GM12878 (cell line): Measurements from ENCODE around the gene PTPRC. TPM values are rescaled to one million over a fixed set of nuclear protein-coding genes. Genes with fewer than 3 reads are reported as not detected.

Experiments used
- ATAC-seq: fragments of 200-7000 bp; cut with Tn5 transposase; 3 replicates; pipeline ENCODE4 v1.9.1; 2020; ENCODE audit warnings: mild to moderate bottlenecking, moderate library complexity
- BruUV-seq: library from RNA; stranded (reverse); fragments of 400-500 nt; replicated peaks from 2 replicates; lab custom pipeline; 2021; lab: Mats Ljungman, UMichigan
- CTCF ChIA-PET: fragments of 300-600 bp; sonication (Branson Sonifier 250); formaldehyde crosslinking; extraction: SDS; loops from one replicate; lab custom pipeline; 2021; ENCODE audit warnings: inconsistent platforms; lab: Yijun Ruan, JAX
- POLR2A ChIA-PET: fragments of 350-600 bp; formaldehyde crosslinking; extraction: SDS; loops from one replicate; lab custom pipeline; 2021; ENCODE audit warnings: inconsistent platforms; lab: Charles Lee
- RAD21 ChIA-PET: fragments of 300-600 bp; sonication (Branson Sonifier 250); formaldehyde crosslinking; loops from one replicate; lab custom pipeline; 2023; ENCODE audit warnings: antibody characterized with exemption; ENCODE audit not compliant: unreplicated experiment; lab: Charles Lee
- SMC1A ChIA-PET: fragments of 300-600 bp; sonication (Branson Sonifier 250); formaldehyde crosslinking; loops from one replicate; lab custom pipeline; 2023; ENCODE audit not compliant: unreplicated experiment, uncharacterized antibody; lab: Charles Lee
- DNase-seq: peaks from one replicate; pipeline ENCODE4 v3.0.0-alpha.2; 2011; ENCODE audit warnings: low read depth, low spot score
- FAIRE-seq: peaks from 3 replicates; lab custom pipeline; 2011; peaks lifted over from hg19 to GRCh38; lab: Jason Lieb, UNC
- H2AFZ ChIP-seq: 2 replicates; pipeline ENCODE4 v1.6.0; 2011; ENCODE audit warnings: low read depth, low read length, control low read depth; ENCODE audit not compliant: control insufficient read depth
- H3K27ac ChIP-seq: 2 replicates; pipeline ENCODE4 v1.5.1; 2011; ENCODE audit warnings: control low read depth; ENCODE audit not compliant: control insufficient read depth, insufficient read depth
- H3K27me3 ChIP-seq, 2 experiments: replicated peaks in 1 of 2; 2 replicates each; pipeline versions ENCODE4 v1.6.0 to v1.6.1; 2011; ENCODE audit warnings: low read length in 1 of 2; ENCODE audit not compliant: control insufficient read depth in 2 of 2, insufficient read depth in 2 of 2
- H3K36me3 ChIP-seq, 2 experiments: 2 replicates each; pipeline ENCODE4 v1.5.1; 2011; ENCODE audit warnings: low read length in 1 of 2; ENCODE audit not compliant: control insufficient read depth in 2 of 2, insufficient read depth in 2 of 2
- H3K4me1 ChIP-seq: 2 replicates; pipeline ENCODE4 v1.6.1; 2011; ENCODE audit warnings: mild to moderate bottlenecking, low read length, moderate library complexity, mixed read lengths; ENCODE audit not compliant: control insufficient read depth, insufficient read depth
- H3K4me2 ChIP-seq: 2 replicates; pipeline ENCODE4 v1.6.0; 2011; ENCODE audit warnings: control low read depth; ENCODE audit not compliant: control insufficient read depth, insufficient read depth
- H3K4me3 ChIP-seq: fragments of 200-600 bp; sonication (generic); 2 replicates; pipeline ENCODE4 v1.5.1; 2016
- H3K79me2 ChIP-seq: 2 replicates; pipeline ENCODE4 v1.6.0; 2011; ENCODE audit warnings: low read length; ENCODE audit not compliant: control insufficient read depth, insufficient read depth
- H3K9ac ChIP-seq: 2 replicates; pipeline ENCODE4 v1.8.0; 2011; ENCODE audit warnings: low read length, control low read depth, mixed read lengths; ENCODE audit not compliant: control insufficient read depth, insufficient read depth
- H3K9me3 ChIP-seq: replicated peaks from 3 replicates; pipeline ENCODE4 v1.5.1; 2011; ENCODE audit warnings: mild to moderate bottlenecking, low read length; ENCODE audit not compliant: control insufficient read depth, insufficient read depth
- H4K20me1 ChIP-seq: 2 replicates; pipeline ENCODE4 v1.6.0; 2011; ENCODE audit not compliant: control insufficient read depth, insufficient read depth
- CBFB ChIP-seq: IDR thresholded peaks from 2 replicates; pipeline ENCODE4 v1.6.1; 2016; ENCODE audit warnings: antibody characterized with exemption, low read depth
- CEBPB ChIP-seq, 2 experiments: fragments of 150-350 bp in 1 of 2; IDR thresholded peaks; 2 replicates each; pipeline ENCODE4 v1.6.1; 2012 to 2014; ENCODE audit warnings: low read depth in 2 of 2, low read length in 2 of 2, borderline replicate concordance in 1 of 2, inconsistent platforms in 1 of 2
- CREM ChIP-seq: IDR thresholded peaks from 2 replicates; pipeline ENCODE4 v1.6.1; 2014; ENCODE audit warnings: antibody characterized with exemption, low read depth
- EP300 ChIP-seq, 2 experiments: fragments of 150-350 bp in 1 of 2; IDR thresholded peaks; 2 replicates each; pipeline ENCODE4 v1.6.1; 2011 to 2012; ENCODE audit warnings: low read depth in 2 of 2, low read length in 2 of 2, borderline replicate concordance in 1 of 2, improper control_type of control experiment in 1 of 2, inconsistent platforms in 1 of 2; ENCODE audit not compliant: control insufficient read depth in 1 of 2
- EZH2 ChIP-seq: IDR thresholded peaks from 2 replicates; pipeline ENCODE4 v1.6.1; 2012; ENCODE audit warnings: low read depth, mild to moderate bottlenecking, control low read depth, inconsistent platforms, low read length, borderline replicate concordance; ENCODE audit not compliant: control insufficient read depth
- FOXM1 ChIP-seq: IDR thresholded peaks from 2 replicates; pipeline ENCODE4 v1.6.1; 2012; ENCODE audit warnings: low read depth, mild to moderate bottlenecking, inconsistent platforms, low read length, moderate library complexity
- IKZF1 ChIP-seq: fragments of 450-650 bp; conservative IDR thresholded peaks from 2 replicates; pipeline ENCODE4 v1.6.1; 2017; ENCODE audit warnings: antibody characterized with exemption, mild to moderate bottlenecking
- JUNB ChIP-seq: IDR thresholded peaks from 2 replicates; pipeline ENCODE4 v1.6.1; 2016; ENCODE audit warnings: antibody characterized with exemption, mild to moderate bottlenecking
- JUND ChIP-seq: IDR thresholded peaks from 2 replicates; pipeline ENCODE4 v1.6.1; 2012; ENCODE audit warnings: low read depth, mild to moderate bottlenecking, low read length, improper control_type of control experiment, moderate library complexity
- LARP7 ChIP-seq: fragments of 450-650 bp; IDR thresholded peaks from 2 replicates; pipeline ENCODE4 v1.6.1; 2017; ENCODE audit warnings: mild to moderate bottlenecking
- MLLT1 ChIP-seq: fragments of 450-650 bp; IDR thresholded peaks from 2 replicates; pipeline ENCODE4 v1.6.1; 2016; ENCODE audit warnings: mild to moderate bottlenecking
- NR2C2 ChIP-seq: IDR thresholded peaks from 2 replicates; pipeline ENCODE4 v1.6.1; 2011; ENCODE audit warnings: borderline replicate concordance, low read depth; ENCODE audit not compliant: control insufficient read depth, insufficient read length
- PAX8 ChIP-seq: fragments of 450-650 bp; IDR thresholded peaks from 2 replicates; pipeline ENCODE4 v1.6.1; 2017; ENCODE audit warnings: mild to moderate bottlenecking, moderate library complexity
- RB1 ChIP-seq: fragments of 450-650 bp; formaldehyde crosslinking; IDR thresholded peaks from 2 replicates; pipeline ENCODE4 v1.6.1; 2017; ENCODE audit warnings: mild to moderate bottlenecking, borderline replicate concordance
- RFX5 ChIP-seq: IDR thresholded peaks from 2 replicates; pipeline ENCODE4 v1.6.1; 2011; ENCODE audit warnings: low read depth, low read length, improper control_type of control experiment
- RUNX3 ChIP-seq: IDR thresholded peaks from 2 replicates; pipeline ENCODE4 v1.6.1; 2012; ENCODE audit warnings: low read length, inconsistent platforms
- SMAD1 ChIP-seq: fragments of 450-650 bp; IDR thresholded peaks from 2 replicates; pipeline ENCODE4 v1.6.1; 2018; ENCODE audit warnings: mild to moderate bottlenecking, low read depth; ENCODE audit not compliant: partially characterized antibody
- ZBTB33 ChIP-seq: fragments of 450-650 bp; IDR thresholded peaks from 2 replicates; pipeline ENCODE4 v1.6.1; 2017; ENCODE audit warnings: mild to moderate bottlenecking
- ZNF24 ChIP-seq: fragments of 450-650 bp; IDR thresholded peaks from 2 replicates; pipeline ENCODE4 v1.6.1; 2017; ENCODE audit warnings: antibody characterized with exemption, mild to moderate bottlenecking
- WGBS: methylation state at CpG from one replicate; pipeline ENCODE4 v1.1.6; 2016; ENCODE audit warnings: low lambda C conversion rate; ENCODE audit not compliant: insufficient replicate concordance, insufficient coverage; ENCODE audit errors: missing lambda C conversion rate; 5-methylcytosine and 5-hydroxymethylcytosine counted together
- in situ Hi-C: fragments of 300-500 bp; cut with MboI; formaldehyde crosslinking; loops from 9 replicates; pipeline ENCODE4 v1.14.3; 2018; ENCODE audit warnings: mixed read lengths
- intact Hi-C: fragments of 100-400 bp; cut with micrococcal nuclease; formaldehyde crosslinking; loops from one replicate; pipeline ENCODE4 v1.14.2; 2022; ENCODE audit not compliant: unreplicated experiment
- polyA plus RNA-seq, 11 experiments: library from polyadenylated mRNA; depleted of rRNA in 4 of 11; unstranded in 6 of 11; stranded (reverse) in 5 of 11; fragments of >200 nt; fragmentation: Nextera tagmentation in 4 of 11; fragmentation: Illumina TruSeq in 1 of 11; extraction: Ambion mirVana in 4 of 11; extraction: Trizol in 1 of 11; gene quantifications; 1 replicate in 1 of 11; 2 replicates in 10 of 11; pipeline versions ENCODE4 v1.2.1 to v1.2.3, GENCODE V29; 2011 to 2016; ENCODE audit warnings: inconsistent platforms in 2 of 11, missing spikeins in 2 of 11, low read depth in 1 of 11
- total RNA-seq, 4 experiments: library from RNA; depleted of rRNA in 3 of 4; stranded (reverse); fragments of >200 nt in 3 of 4; fragmentation: Illumina TruSeq in 1 of 4; extraction: Trizol in 1 of 4; gene quantifications; 2 replicates each; pipeline versions ENCODE4 v1.2.1 to v1.2.3, GENCODE V29; 2013 to 2021
- TF ChIP-seq, protein P1 (sequence below): IDR thresholded peaks from 2 replicates; pipeline ENCODE4 v1.6.1; 2011; ENCODE audit warnings: borderline replicate concordance, low read depth, mild to moderate bottlenecking, moderate library complexity, low read length; ENCODE audit not compliant: insufficient read depth, poor library complexity, severe bottlenecking

The PTPRC gene
- total and polyA plus RNA-seq, 10 of the 15 experiments (the other 5 are each of a cell fraction or from before 2014, with no cell fraction given) = 72.9 to 221 (median 118) TPM

- FAIRE-seq = peak; percentile 7
- H3K4me1 ChIP-seq = peaks cover 18% of the 10 kb centered on the region
- no peak overlapping the region for H3K4me3 ChIP-seq
- peak overlapping the region; percentile 54 for H2AFZ ChIP-seq
- H3K27ac ChIP-seq = no peak overlapping the region
- no peaks in the 10 kb centered on the region for H4K20me1 ChIP-seq
- RAD21 ChIA-PET = interaction anchor here (1.1 to 10.8 kb wide), 4 partner anchors 11 to 35 kb away, joined by 3 to 154 read pairs (median 4); no protein-coding TSS in a partner anchor
- no peaks in the 10 kb centered on the region for H3K27me3 ChIP-seq
- H3K4me2 ChIP-seq = peak overlapping the region; percentile 12; the same call in 1 of the 2 replicates
- CTCF ChIA-PET = interaction anchor here (0.8 to 3.6 kb wide), 3 partner anchors 8 to 28 kb away, joined by 3 to 13 read pairs (median 4); no protein-coding TSS in a partner anchor
- BruUV-seq = no TSS peak
- no peaks in the 10 kb centered on the region for H3K36me3 ChIP-seq
- 31% methylated on average over 2 of the region's 2 CpGs for WGBS
- intact Hi-C loops = no loop called here
- in situ Hi-C loops = no loop called here
- no peaks in the 10 kb centered on the region for H3K79me2 ChIP-seq
- no peak overlapping the region; the same call in 1 of the 2 replicates for H3K9ac ChIP-seq
- POLR2A ChIA-PET = interaction anchor here (8.5 kb wide), 1 partner anchor 11 kb away, joined by 106 read pairs; no protein-coding TSS in a partner anchor
- SMC1A ChIA-PET = interaction anchor here (0.9 to 10.6 kb wide), 7 partner anchors 11 to 84 kb away, joined by 3 to 251 read pairs (median 5); no protein-coding TSS in a partner anchor
- peaks cover 4% of the 10 kb centered on the region; the same call in 2 of the 3 replicates for H3K9me3 ChIP-seq
- DNase-seq = no peak
- peak; percentile 28 for ATAC-seq
- TF ChIP-seq CBFB (no peak), LARP7 (no peak), ZNF24 (no peak), IKZF1 (peak; percentile 35), MLLT1 (no peak), EP300 (IDR thresholded peaks at IDR 0.05; ENCODE audit: borderline replicate concordance in 1 of 2, control insufficient read depth in 1 of 2, low read depth in 2 of 2, low read length in 2 of 2) (peak in 1 of 2 experiments; percentile 9; a peak in 1 of 4 replicates), CEBPB (IDR thresholded peaks at IDR 0.05; ENCODE audit: borderline replicate concordance in 1 of 2, low read depth in 2 of 2, low read length in 2 of 2) (no peak), FOXM1 (no peak), NR2C2 (no peak), SMAD1 (no peak), JUND (no peak), RFX5 (no peak), RUNX3 (peak; percentile 36), ZBTB33 (no peak), JUNB (no peak), RB1 (no peak), EZH2 (no peak), PAX8 (no peak), CREM (peak; percentile 16; the same call in 1 of the 2 replicates)
- TF ChIP-seq, protein P1, sequence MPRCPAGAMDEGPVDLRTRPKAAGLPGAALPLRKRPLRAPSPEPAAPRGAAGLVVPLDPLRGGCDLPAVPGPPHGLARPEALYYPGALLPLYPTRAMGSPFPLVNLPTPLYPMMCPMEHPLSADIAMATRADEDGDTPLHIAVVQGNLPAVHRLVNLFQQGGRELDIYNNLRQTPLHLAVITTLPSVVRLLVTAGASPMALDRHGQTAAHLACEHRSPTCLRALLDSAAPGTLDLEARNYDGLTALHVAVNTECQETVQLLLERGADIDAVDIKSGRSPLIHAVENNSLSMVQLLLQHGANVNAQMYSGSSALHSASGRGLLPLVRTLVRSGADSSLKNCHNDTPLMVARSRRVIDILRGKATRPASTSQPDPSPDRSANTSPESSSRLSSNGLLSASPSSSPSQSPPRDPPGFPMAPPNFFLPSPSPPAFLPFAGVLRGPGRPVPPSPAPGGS = no peak
Measured at GRCh38 chr1:198633675-198634121, 5.1 kb upstream of the PTPRC start.
